HuH-7.5 (cell line): ENCODE data around the gene NAV2.

Source experiments
- DNase-seq: peaks from one replicate; pipeline ENCODE4 v3.0.0; 2011; ENCODE audit warnings: low spot score

NAV2 gene

GRCh38 chr11:19812096-19812495 is 99.5 kb downstream of the NAV2 start:
- no peak for DNase-seq

GRCh38 chr11:19812710-19813109 is 100.1 kb downstream of the NAV2 start:
- DNase-seq, result no peak

GRCh38 chr11:19813158-19813879 is 100.7 kb downstream of the NAV2 start:
- no peak for DNase-seq

- DNase-seq, result no peak
These were observed 101.8 kb downstream of the NAV2 start for GRCh38 chr11:19814421-19814820.

- DNase-seq, result no peak
These were observed 103.4 kb downstream of the NAV2 start for GRCh38 chr11:19816040-19816439.

- no peak for DNase-seq
These were observed 104.2 kb downstream of the NAV2 start for GRCh38 chr11:19816817-19817216.

GRCh38 chr11:19817265-19817851 is 104.7 kb downstream of the NAV2 start:
- no peak for DNase-seq

- no peak for DNase-seq
These were observed 105.2 kb downstream of the NAV2 start for GRCh38 chr11:19817870-19818269.

GRCh38 chr11:19818619-19819018 is 106.0 kb downstream of the NAV2 start:
- DNase-seq, result no peak

- DNase-seq, result no peak
These were observed 106.5 kb downstream of the NAV2 start for GRCh38 chr11:19819148-19819547.

- no peak for DNase-seq
These were observed 107.5 kb downstream of the NAV2 start for GRCh38 chr11:19820100-19820499.

- DNase-seq, result peak; percentile 59
These were observed 108.8 kb downstream of the NAV2 start for GRCh38 chr11:19821412-19821875.

GRCh38 chr11:19821993-19822392 is 109.4 kb downstream of the NAV2 start:
- DNase-seq, result no peak

- no peak for DNase-seq
These were observed 109.9 kb downstream of the NAV2 start for GRCh38 chr11:19822531-19822930.

- no peak for DNase-seq
These were observed 114.0 kb downstream of the NAV2 start for GRCh38 chr11:19826606-19827005.

GRCh38 chr11:19827399-19828135 is 114.9 kb downstream of the NAV2 start:
- no peak for DNase-seq

- DNase-seq, result no peak
These were observed 115.9 kb downstream of the NAV2 start for GRCh38 chr11:19828382-19829108.

GRCh38 chr11:19829109-19829837 is 116.6 kb downstream of the NAV2 start:
- no peak for DNase-seq

GRCh38 chr11:19832086-19832750 is 119.6 kb downstream of the NAV2 start:
- no peak for DNase-seq

GRCh38 chr11:19832901-19833300 is 120.3 kb downstream of the NAV2 start:
- DNase-seq, result no peak

- no peak for DNase-seq
These were observed 122.1 kb downstream of the NAV2 start for GRCh38 chr11:19834771-19835170.
